Tibial artery (tissue), 4 donors: ENCODE results near the gene PXDN.
A peak's percentile ranks its signal among the peaks of the same experiment; 100 is the strongest.

Source experiments
- DNase-seq, 2 donors: peaks; one replicate each; pipeline ENCODE4 v3.0.0-alpha.2; 2019
- H3K27ac ChIP-seq, 2 donors: fragments of 200-600 bp; sonication (generic) in 1 of 2; 1 replicate in 1 of 2; 2 replicates in 1 of 2; pipeline ENCODE4 v1.5.1; 2018 to 2019; ENCODE audit warnings: mild to moderate bottlenecking in 1 of 2
- H3K27me3 ChIP-seq, 2 donors: fragments of 200-600 bp; sonication (generic) in 1 of 2; one replicate each; pipeline versions ENCODE4 v1.5.1 to v1.6.0; 2016 to 2019
- H3K36me3 ChIP-seq, 3 donors: fragments of 200-600 bp; sonication (generic) in 2 of 3; one replicate each; pipeline ENCODE4 v1.5.1; 2016 to 2019; ENCODE audit warnings: mild to moderate bottlenecking in 2 of 3
- H3K4me1 ChIP-seq, 4 donors: fragments of 200-600 bp; sonication (generic) in 2 of 4; 1 replicate in 3 of 4; 2 replicates in 1 of 4; pipeline ENCODE4 v1.5.1; 2016 to 2019
- H3K4me3 ChIP-seq, 2 donors: fragments of 200-600 bp; sonication (generic) in 1 of 2; 1 replicate in 1 of 2; 2 replicates in 1 of 2; pipeline ENCODE4 v1.5.1; 2018 to 2019; ENCODE audit warnings: mild to moderate bottlenecking in 2 of 2
- H3K9me3 ChIP-seq, 3 donors: fragments of 200-600 bp; sonication (generic) in 1 of 3; one replicate each; pipeline ENCODE4 v1.5.1; 2016 to 2019
- intact Hi-C: fragments of 100-400 bp; cut with DNase I; formaldehyde crosslinking; loops from one replicate; pipeline ENCODE4 v1.15.0; 2023; ENCODE audit warnings: low total_unique reads
- TF ChIP-seq, protein P1 (sequence below), 2 experiments: fragments of 200-600 bp in 1 of 2; fragments of 450-650 bp in 1 of 2; IDR thresholded peaks; one replicate each; pipeline ENCODE4 v1.5.1; 2017 to 2019; ENCODE audit warnings: antibody characterized with exemption in 2 of 2, mild to moderate bottlenecking in 1 of 2, moderate library complexity in 1 of 2

PXDN gene

DNA sequence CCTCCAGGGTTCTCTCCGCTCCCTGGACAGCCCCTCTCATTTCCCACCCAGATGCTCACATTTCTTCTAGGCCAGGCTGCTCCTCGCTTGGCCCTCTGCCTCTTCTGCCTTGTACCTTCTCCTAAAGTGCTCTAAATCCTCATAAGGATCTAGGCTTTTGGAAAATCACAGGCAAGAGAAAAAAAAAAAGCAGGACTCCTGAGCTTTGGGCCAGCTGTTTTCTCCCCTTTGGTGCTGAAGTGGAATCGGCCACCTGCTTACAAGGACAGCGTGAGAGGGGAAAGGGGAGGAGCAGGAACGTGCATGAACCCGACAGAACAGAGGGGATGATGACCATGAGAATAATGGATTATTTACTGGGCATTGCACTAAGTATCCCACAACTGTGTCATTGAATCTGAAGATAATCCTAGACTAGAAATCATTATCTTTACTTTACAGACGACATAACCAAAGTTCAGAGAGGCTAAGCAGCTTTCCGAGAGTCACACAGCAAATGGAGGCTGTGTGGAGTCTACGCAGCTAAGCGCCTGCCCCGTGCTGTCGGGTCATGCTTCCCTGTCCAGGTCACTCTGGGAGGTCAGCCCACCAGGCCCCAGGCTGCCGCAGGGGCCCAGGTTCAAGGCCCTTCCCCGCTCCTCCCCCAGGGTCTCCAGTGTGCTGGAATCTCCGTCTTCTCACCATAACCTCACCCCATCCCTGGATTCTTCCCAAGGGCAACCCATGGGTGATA, 141.9 kb downstream of the PXDN start:
- Histone ChIP-seq H3K36me3 (no peaks in the 10 kb centered on the region), H3K4me1 (peaks cover 0 to 13% (median 2%) of the 10 kb centered on the region in 4 donors), H3K4me3 (no peak overlapping the region), H3K27me3 (peaks cover 0 to 6% of the 10 kb centered on the region in 2 donors), H3K9me3 (no peaks in the 10 kb centered on the region), H3K27ac (no peak overlapping the region)
- intact Hi-C loops: no loop called here
- no peak for DNase-seq
- TF ChIP-seq, protein P1, sequence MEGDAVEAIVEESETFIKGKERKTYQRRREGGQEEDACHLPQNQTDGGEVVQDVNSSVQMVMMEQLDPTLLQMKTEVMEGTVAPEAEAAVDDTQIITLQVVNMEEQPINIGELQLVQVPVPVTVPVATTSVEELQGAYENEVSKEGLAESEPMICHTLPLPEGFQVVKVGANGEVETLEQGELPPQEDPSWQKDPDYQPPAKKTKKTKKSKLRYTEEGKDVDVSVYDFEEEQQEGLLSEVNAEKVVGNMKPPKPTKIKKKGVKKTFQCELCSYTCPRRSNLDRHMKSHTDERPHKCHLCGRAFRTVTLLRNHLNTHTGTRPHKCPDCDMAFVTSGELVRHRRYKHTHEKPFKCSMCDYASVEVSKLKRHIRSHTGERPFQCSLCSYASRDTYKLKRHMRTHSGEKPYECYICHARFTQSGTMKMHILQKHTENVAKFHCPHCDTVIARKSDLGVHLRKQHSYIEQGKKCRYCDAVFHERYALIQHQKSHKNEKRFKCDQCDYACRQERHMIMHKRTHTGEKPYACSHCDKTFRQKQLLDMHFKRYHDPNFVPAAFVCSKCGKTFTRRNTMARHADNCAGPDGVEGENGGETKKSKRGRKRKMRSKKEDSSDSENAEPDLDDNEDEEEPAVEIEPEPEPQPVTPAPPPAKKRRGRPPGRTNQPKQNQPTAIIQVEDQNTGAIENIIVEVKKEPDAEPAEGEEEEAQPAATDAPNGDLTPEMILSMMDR (IDR thresholded peaks at IDR 0.05): no peak

- no peaks in the 10 kb centered on the region for H3K9me3 ChIP-seq
- H3K27me3 ChIP-seq: peaks cover 0 to 6% of the 10 kb centered on the region in 2 donors
- TF ChIP-seq, protein P1 (IDR thresholded peaks at IDR 0.05): no peak
- H3K27ac ChIP-seq: no peak overlapping the region
- H3K4me1 ChIP-seq: peaks cover 0 to 13% (median 2%) of the 10 kb centered on the region in 4 donors
- peak in 1 of 2 donors; percentile 39 for DNase-seq
- H3K36me3 ChIP-seq: no peaks in the 10 kb centered on the region
- intact Hi-C loops: no loop called here
- no peak overlapping the region for H3K4me3 ChIP-seq
Observed at GRCh38 chr2:1601471-1602277, 142.6 kb downstream of the PXDN start.

GRCh38 chr2:1601067-1601412, 143.3 kb downstream of the PXDN start:
- Histone ChIP-seq H3K4me3 (no peak overlapping the region), H3K27me3 (peaks cover 0 to 6% of the 10 kb centered on the region in 2 donors), H3K4me1 (peaks cover 0 to 13% (median 2%) of the 10 kb centered on the region in 4 donors), H3K27ac (no peak overlapping the region), H3K36me3 (no peaks in the 10 kb centered on the region), H3K9me3 (no peaks in the 10 kb centered on the region)
- TF ChIP-seq, protein P1 (IDR thresholded peaks at IDR 0.05): no peak
- DNase-seq: no peak
- intact Hi-C loops: no loop called here

- Histone ChIP-seq H3K4me1 (peaks cover 0 to 7% (median 2%) of the 10 kb centered on the region in 4 donors), H3K27ac (no peak overlapping the region), H3K9me3 (no peaks in the 10 kb centered on the region), H3K4me3 (no peak overlapping the region), H3K36me3 (no peaks in the 10 kb centered on the region), H3K27me3 (peaks cover 0 to 6% of the 10 kb centered on the region in 2 donors)
- TF ChIP-seq, protein P1 (IDR thresholded peaks at IDR 0.05): no peak
- peak in 1 of 2 donors; percentile 58 for DNase-seq
- intact Hi-C loops: no loop called here
Observed at GRCh38 chr2:1600191-1601066, 143.9 kb downstream of the PXDN start.

GRCh38 chr2:1599301-1600085, 144.8 kb downstream of the PXDN start:
- H3K36me3 ChIP-seq: no peaks in the 10 kb centered on the region
- H3K4me3 ChIP-seq: no peak overlapping the region
- H3K27ac ChIP-seq: no peak overlapping the region
- peaks cover 0 to 4% (median 0%) of the 10 kb centered on the region in 4 donors for H3K4me1 ChIP-seq
- intact Hi-C loops: no loop called here
- H3K9me3 ChIP-seq: no peaks in the 10 kb centered on the region
- TF ChIP-seq, protein P1 (IDR thresholded peaks at IDR 0.05): no peak
- H3K27me3 ChIP-seq: peaks cover 0 to 6% of the 10 kb centered on the region in 2 donors
- DNase-seq: peak in 1 of 2 donors; percentile 48
